DND-41 (cell line): ENCODE data around the gene RGS6.

ENCODE experiments used
- ATAC-seq: fragments of 200-7000 bp; cut with Tn5 transposase; 3 replicates; pipeline ENCODE4 v1.9.1; 2021; ENCODE audit warnings: low read depth; ENCODE audit not compliant: insufficient read depth
- DNase-seq: peaks from one replicate; pipeline ENCODE4 v3.0.0-alpha.2; 2020
- H2AFZ ChIP-seq: 2 replicates; pipeline ENCODE4 v1.6.0; 2012; ENCODE audit warnings: low read depth, low read length
- H3K27ac ChIP-seq: 2 replicates; pipeline ENCODE4 v1.5.1; 2012; ENCODE audit warnings: low read length, inconsistent platforms
- H3K27me3 ChIP-seq: fragments of 200-600 bp; sonication (generic); 2 replicates; pipeline ENCODE4 v1.6.0; 2012; ENCODE audit warnings: low read length, mild to moderate bottlenecking, inconsistent platforms; ENCODE audit not compliant: insufficient read depth, poor library complexity
- H3K36me3 ChIP-seq: 2 replicates; pipeline ENCODE4 v1.5.1; 2012; ENCODE audit warnings: low read length, inconsistent platforms; ENCODE audit not compliant: insufficient read depth
- H3K4me1 ChIP-seq: 2 replicates; pipeline ENCODE4 v1.5.1; 2012; ENCODE audit warnings: mild to moderate bottlenecking, low read length; ENCODE audit not compliant: insufficient read depth
- H3K4me2 ChIP-seq: 2 replicates; pipeline ENCODE4 v1.6.0; 2012; ENCODE audit warnings: mild to moderate bottlenecking, moderate library complexity, low read length, inconsistent platforms; ENCODE audit not compliant: insufficient read depth
- H3K4me3 ChIP-seq, 2 experiments: fragments of 200-600 bp in 1 of 2; shearing (Covaris generic) in 1 of 2; 2 replicates each; pipeline ENCODE4 v1.5.1; 2012 to 2016; ENCODE audit warnings: inconsistent platforms in 2 of 2, low read length in 2 of 2, mild to moderate bottlenecking in 2 of 2, low read depth in 1 of 2, moderate library complexity in 1 of 2
- H3K79me2 ChIP-seq: 2 replicates; pipeline ENCODE4 v1.6.0; 2012; ENCODE audit warnings: low read length, inconsistent platforms; ENCODE audit not compliant: insufficient read depth
- H3K9ac ChIP-seq: 2 replicates; pipeline ENCODE4 v1.6.0; 2012; ENCODE audit warnings: low read depth, mild to moderate bottlenecking, inconsistent platforms, low read length, moderate library complexity
- H3K9me3 ChIP-seq: 2 replicates; pipeline ENCODE4 v1.5.1; 2012; ENCODE audit warnings: low read length, moderate library complexity, mild to moderate bottlenecking, inconsistent platforms; ENCODE audit not compliant: insufficient read depth, severe bottlenecking
- H4K20me1 ChIP-seq: 2 replicates; pipeline ENCODE4 v1.6.0; 2012; ENCODE audit warnings: low read length; ENCODE audit not compliant: insufficient read depth
- EZH2 ChIP-seq: IDR thresholded peaks from 3 replicates; pipeline ENCODE4 v1.6.1; 2012; ENCODE audit warnings: borderline replicate concordance, low read depth, mild to moderate bottlenecking, moderate library complexity, low read length, inconsistent platforms; ENCODE audit not compliant: severe bottlenecking
- TF ChIP-seq, protein P1 (sequence below): IDR thresholded peaks from 2 replicates; pipeline ENCODE4 v1.5.1; 2012; ENCODE audit warnings: borderline replicate concordance, low read length, moderate library complexity, mild to moderate bottlenecking; ENCODE audit not compliant: poor library complexity, severe bottlenecking; ENCODE audit errors: extremely low read depth

Gene RGS6

DNA sequence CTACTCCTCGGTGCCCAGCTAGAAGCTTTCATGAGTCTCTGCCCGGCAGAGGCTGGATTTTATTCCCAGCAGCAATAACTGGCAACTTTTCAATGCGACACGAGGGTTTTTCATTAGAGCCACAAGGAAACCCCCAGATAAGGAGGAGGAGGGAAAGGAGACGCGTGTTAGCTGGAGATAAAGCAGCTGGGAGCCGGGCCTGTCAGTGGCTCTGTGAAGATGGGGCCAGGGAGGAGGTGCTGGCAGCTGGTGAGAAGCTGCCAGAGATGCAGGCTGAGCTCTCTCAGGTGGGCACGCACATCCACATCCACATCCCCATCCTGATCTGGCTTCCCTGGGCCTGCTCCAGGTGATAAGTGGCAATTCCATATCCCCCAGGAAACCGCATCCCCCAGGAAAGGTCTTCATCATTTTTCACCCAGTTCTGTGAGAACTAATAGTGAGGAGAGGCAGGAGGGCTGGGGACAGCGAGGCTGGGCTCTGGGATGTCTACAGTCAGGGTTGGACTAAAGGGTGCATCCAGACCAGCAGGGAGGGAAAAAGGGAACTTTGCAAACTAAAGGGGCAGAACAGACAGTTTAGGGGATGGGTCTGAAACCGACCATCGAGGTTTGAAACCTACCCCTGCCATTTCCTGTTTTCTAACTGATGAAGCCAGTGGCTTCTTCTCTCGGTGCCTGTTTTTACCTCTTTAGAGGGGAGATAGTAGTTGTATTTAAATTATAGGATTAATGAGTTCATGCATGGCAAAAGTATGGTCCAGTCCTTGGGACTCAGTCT, 548.4 kb downstream of the RGS6 start:
- Histone ChIP-seq H4K20me1 (no peaks in the 10 kb centered on the region), H3K9me3 (no peaks in the 10 kb centered on the region), H3K79me2 (no peaks in the 10 kb centered on the region), H3K36me3 (no peaks in the 10 kb centered on the region), H3K4me2 (peak overlapping the region; percentile 47), H3K4me1 (peaks cover 61% of the 10 kb centered on the region), H3K4me3 (no peak overlapping the region), H2AFZ (peak overlapping the region; percentile 61), H3K27ac (peak overlapping the region; percentile 89), H3K27me3 (no peaks in the 10 kb centered on the region), H3K9ac (peak overlapping the region; percentile 40)
- peak; percentile 51 for ATAC-seq
- DNase-seq: peak; percentile 71
- TF ChIP-seq, protein P1, sequence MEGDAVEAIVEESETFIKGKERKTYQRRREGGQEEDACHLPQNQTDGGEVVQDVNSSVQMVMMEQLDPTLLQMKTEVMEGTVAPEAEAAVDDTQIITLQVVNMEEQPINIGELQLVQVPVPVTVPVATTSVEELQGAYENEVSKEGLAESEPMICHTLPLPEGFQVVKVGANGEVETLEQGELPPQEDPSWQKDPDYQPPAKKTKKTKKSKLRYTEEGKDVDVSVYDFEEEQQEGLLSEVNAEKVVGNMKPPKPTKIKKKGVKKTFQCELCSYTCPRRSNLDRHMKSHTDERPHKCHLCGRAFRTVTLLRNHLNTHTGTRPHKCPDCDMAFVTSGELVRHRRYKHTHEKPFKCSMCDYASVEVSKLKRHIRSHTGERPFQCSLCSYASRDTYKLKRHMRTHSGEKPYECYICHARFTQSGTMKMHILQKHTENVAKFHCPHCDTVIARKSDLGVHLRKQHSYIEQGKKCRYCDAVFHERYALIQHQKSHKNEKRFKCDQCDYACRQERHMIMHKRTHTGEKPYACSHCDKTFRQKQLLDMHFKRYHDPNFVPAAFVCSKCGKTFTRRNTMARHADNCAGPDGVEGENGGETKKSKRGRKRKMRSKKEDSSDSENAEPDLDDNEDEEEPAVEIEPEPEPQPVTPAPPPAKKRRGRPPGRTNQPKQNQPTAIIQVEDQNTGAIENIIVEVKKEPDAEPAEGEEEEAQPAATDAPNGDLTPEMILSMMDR: no peak
- no peak for TF ChIP-seq EZH2

DNA sequence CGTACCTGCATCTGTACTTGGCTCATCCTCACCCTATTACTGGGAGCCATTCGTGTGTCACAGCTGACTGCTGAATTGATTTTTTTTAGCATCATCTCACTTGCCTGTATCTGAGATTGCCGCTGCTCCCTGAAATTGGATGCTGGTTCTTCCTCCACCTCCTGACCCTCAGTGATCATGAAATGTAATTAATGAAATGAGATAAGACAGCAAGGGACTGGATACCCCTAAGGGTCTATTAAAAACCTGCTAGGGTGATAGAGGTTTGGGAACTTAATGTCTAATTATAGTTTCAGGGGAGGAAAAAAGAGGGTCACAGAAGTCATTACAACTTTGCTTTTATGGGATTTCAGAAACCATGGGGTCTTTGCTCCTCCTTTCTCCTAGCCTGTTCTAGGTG, 551.1 kb downstream of the RGS6 start:
- no peak overlapping the region for H3K4me3 ChIP-seq
- no peak overlapping the region for H3K4me2 ChIP-seq
- no peaks in the 10 kb centered on the region for H3K79me2 ChIP-seq
- H3K27me3 ChIP-seq: no peaks in the 10 kb centered on the region
- H3K9me3 ChIP-seq: no peaks in the 10 kb centered on the region
- H3K4me1 ChIP-seq: peaks cover 34% of the 10 kb centered on the region
- H2AFZ ChIP-seq: no peak overlapping the region
- no peak for ATAC-seq
- TF ChIP-seq, protein P1: no peak
- TF ChIP-seq EZH2: no peak
- no peak overlapping the region for H3K27ac ChIP-seq
- DNase-seq: no peak
- no peaks in the 10 kb centered on the region for H3K36me3 ChIP-seq
- no peaks in the 10 kb centered on the region for H4K20me1 ChIP-seq
- no peak overlapping the region for H3K9ac ChIP-seq

DNA sequence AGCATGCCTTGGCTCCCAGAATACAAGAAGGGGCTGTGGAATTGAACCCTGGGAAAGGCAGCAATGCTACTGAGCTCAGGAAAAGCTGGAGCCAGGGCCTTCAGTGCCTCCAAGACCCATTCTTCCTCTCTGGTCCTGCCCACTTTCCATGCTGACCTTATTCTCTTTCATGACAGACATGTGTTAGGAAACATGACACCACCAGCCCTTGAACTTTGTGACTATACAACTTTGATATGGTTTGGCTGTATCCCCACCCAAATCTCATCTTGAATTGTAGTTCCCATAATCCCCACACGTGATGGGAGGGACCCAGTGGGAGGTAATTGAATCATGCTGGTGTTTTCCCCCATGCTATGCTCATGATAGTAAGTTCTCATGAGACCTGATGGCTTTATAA, 553.5 kb downstream of the RGS6 start:
- Histone ChIP-seq H3K36me3 (no peaks in the 10 kb centered on the region), H2AFZ (no peak overlapping the region), H3K4me3 (no peak overlapping the region), H3K9me3 (peaks cover 12% of the 10 kb centered on the region), H3K4me2 (no peak overlapping the region), H3K4me1 (peaks cover 10% of the 10 kb centered on the region), H3K27me3 (no peaks in the 10 kb centered on the region), H3K9ac (no peak overlapping the region), H3K79me2 (no peaks in the 10 kb centered on the region), H4K20me1 (no peaks in the 10 kb centered on the region), H3K27ac (no peak overlapping the region)
- no peak for TF ChIP-seq EZH2
- TF ChIP-seq, protein P1: no peak
- DNase-seq: no peak
- no peak for ATAC-seq
